PC-9 (cell line): ENCODE results near the gene ADAMTS12.

Source experiments
- CTCF ChIP-seq: fragments of 200-600 bp; sonication (generic); conservative IDR thresholded peaks from 2 replicates; pipeline ENCODE4 v1.6.1; 2017; ENCODE audit warnings: mixed run types, antibody characterized with exemption, mild to moderate bottlenecking, moderate library complexity
- EZH2 ChIP-seq: fragments of 200-600 bp; sonication (generic); IDR thresholded peaks from 2 replicates; pipeline ENCODE4 v1.8.0; 2017; ENCODE audit warnings: antibody characterized with exemption, low read depth

GRCh38 chr5:33748754-33749153, 143.0 kb downstream of the ADAMTS12 start:
- TF ChIP-seq CTCF = no peak
- no peak for TF ChIP-seq EZH2
